Measurements from ENCODE around the gene MRPS18A.

GRCh38 chr6:43636308-43636659, 51.3 kb downstream of the MRPS18A start:
- TF ChIP-seq POLR2AphosphoS5 (IDR thresholded peaks at IDR 0.05; ENCODE audit: low read depth, low read length) (no peak), PAX5 (IDR thresholded peaks at IDR 0.05; ENCODE audit: insufficient read depth, low read length, severe bottlenecking) (no peak), POLR2A (IDR thresholded peaks at IDR 0.05; ENCODE audit: low read depth, low read length) (no peak), SPI1 (IDR thresholded peaks at IDR 0.05; ENCODE audit: low read depth, low read length) (no peak), TAF1 (IDR thresholded peaks at IDR 0.05; ENCODE audit: low read depth, low read length) (no peak)

Data from GM12891 (cell line).